Measurements from ENCODE around the gene TCERG1L. TPM values are rescaled to one million over a fixed set of nuclear protein-coding genes. Genes with fewer than 3 reads are reported as not detected.

The TCERG1L gene
- polyA plus RNA-seq, 1 donor from 2014 or later: 0.53 TPM

GRCh38 chr10:131195116-131195515 is 116.4 kb downstream of the TCERG1L start:
- Histone ChIP-seq H3K27me3 (ENCODE audit: insufficient read depth, low read depth, low read length) (no peaks in the 10 kb centered on the region), H3K36me3 (ENCODE audit: insufficient read depth, low read length) (no peaks in the 10 kb centered on the region), H2AFZ (ENCODE audit: low read depth, low read length) (no peak overlapping the region), H3K9ac (ENCODE audit: low read length) (no peak overlapping the region), H4K20me1 (ENCODE audit: insufficient read depth) (no peaks in the 10 kb centered on the region), H3K27ac (ENCODE audit: low read length) (no peak overlapping the region), H3K79me2 (replicated peaks; ENCODE audit: insufficient read depth, low read length) (no peaks in the 10 kb centered on the region), H3K4me3 (ENCODE audit: low read length) (no peak overlapping the region), H3K9me3 (ENCODE audit: low read length) (no peaks in the 10 kb centered on the region), H3K4me2 (ENCODE audit: low read length) (no peak overlapping the region), H3F3A (ENCODE audit: insufficient read depth, low read length, poor library complexity, severe bottlenecking) (no peaks in the 10 kb centered on the region), H3K9me2 (ENCODE audit: insufficient read depth, low read length) (no peaks in the 10 kb centered on the region)
- no peak for TF ChIP-seq POLR2AphosphoS5 (IDR thresholded peaks at IDR 0.05)
- TF ChIP-seq MXI1 (conservative IDR thresholded peaks at IDR 0.05; ENCODE audit: poor library complexity, severe bottlenecking): no peak
- TF ChIP-seq TAF1 (IDR thresholded peaks at IDR 0.05; ENCODE audit: low read depth): no peak
- no peak for TF ChIP-seq SMC3 (conservative IDR thresholded peaks at IDR 0.05; ENCODE audit: poor library complexity)
- no peak for TF ChIP-seq REST (IDR thresholded peaks at IDR 0.05; ENCODE audit: borderline replicate concordance)
- no peak for TF ChIP-seq RAD21 (conservative IDR thresholded peaks at IDR 0.05)
- TF ChIP-seq CTCF (IDR thresholded peaks at IDR 0.05; ENCODE audit: poor library complexity, severe bottlenecking): no peak
- no peak for TF ChIP-seq EZH2 (IDR thresholded peaks at IDR 0.05; ENCODE audit: borderline replicate concordance, insufficient read depth, low read length, poor library complexity, severe bottlenecking)
- no peak for TF ChIP-seq EP300 (conservative IDR thresholded peaks at IDR 0.05; ENCODE audit: poor library complexity, severe bottlenecking)

GRCh38 chr10:131193923-131194322 is 117.6 kb downstream of the TCERG1L start:
- Histone ChIP-seq H3K4me3 (ENCODE audit: low read length) (no peak overlapping the region), H3K4me2 (ENCODE audit: low read length) (no peak overlapping the region), H3K9me2 (ENCODE audit: insufficient read depth, low read length) (no peaks in the 10 kb centered on the region), H3K79me2 (replicated peaks; ENCODE audit: insufficient read depth, low read length) (no peaks in the 10 kb centered on the region), H3K27me3 (ENCODE audit: insufficient read depth, low read depth, low read length) (no peaks in the 10 kb centered on the region), H3K9ac (ENCODE audit: low read length) (no peak overlapping the region), H3K9me3 (ENCODE audit: low read length) (no peaks in the 10 kb centered on the region), H2AFZ (ENCODE audit: low read depth, low read length) (no peak overlapping the region), H3K36me3 (ENCODE audit: insufficient read depth, low read length) (no peaks in the 10 kb centered on the region), H3F3A (ENCODE audit: insufficient read depth, low read length, poor library complexity, severe bottlenecking) (no peaks in the 10 kb centered on the region), H3K27ac (ENCODE audit: low read length) (no peak overlapping the region), H4K20me1 (ENCODE audit: insufficient read depth) (no peaks in the 10 kb centered on the region)
- TF ChIP-seq EP300 (conservative IDR thresholded peaks at IDR 0.05; ENCODE audit: poor library complexity, severe bottlenecking) (no peak), CTCF (IDR thresholded peaks at IDR 0.05; ENCODE audit: poor library complexity, severe bottlenecking) (no peak), RAD21 (conservative IDR thresholded peaks at IDR 0.05) (no peak), TAF1 (IDR thresholded peaks at IDR 0.05; ENCODE audit: low read depth) (no peak), SMC3 (conservative IDR thresholded peaks at IDR 0.05; ENCODE audit: poor library complexity) (no peak), REST (IDR thresholded peaks at IDR 0.05; ENCODE audit: borderline replicate concordance) (no peak), MXI1 (conservative IDR thresholded peaks at IDR 0.05; ENCODE audit: poor library complexity, severe bottlenecking) (no peak), POLR2AphosphoS5 (IDR thresholded peaks at IDR 0.05) (no peak), EZH2 (IDR thresholded peaks at IDR 0.05; ENCODE audit: borderline replicate concordance, insufficient read depth, low read length, poor library complexity, severe bottlenecking) (no peak)
